K562 (cell line): ENCODE data around the gene TCIRG1. TPM values are rescaled to one million over a fixed set of nuclear protein-coding genes. Genes with fewer than 3 reads are reported as not detected.
A peak's percentile ranks its signal among the peaks of the same experiment; 100 is the strongest.

Source experiments
- CBFA2T2 ChIP-seq: fragments of 450-650 bp; conservative IDR thresholded peaks from 2 replicates; pipeline ENCODE4 v1.6.1; 2017; ENCODE audit warnings: mild to moderate bottlenecking
- ESRRA ChIP-seq: fragments of 450-650 bp; IDR thresholded peaks from 2 replicates; pipeline ENCODE4 v1.6.1; 2014; ENCODE audit warnings: low read depth, mild to moderate bottlenecking, moderate library complexity, borderline replicate concordance
- HMG20A ChIP-seq: fragments of 450-650 bp; formaldehyde crosslinking; conservative IDR thresholded peaks from 2 replicates; pipeline ENCODE4 v1.4.0; 2020; ENCODE audit warnings: mild to moderate bottlenecking, mixed read lengths
- MTA1 ChIP-seq: fragments of 450-650 bp; IDR thresholded peaks from 2 replicates; pipeline ENCODE4 v1.6.1; 2017; ENCODE audit warnings: borderline replicate concordance
- NCOA4 ChIP-seq: fragments of 450-650 bp; IDR thresholded peaks from 2 replicates; pipeline ENCODE4 v1.6.1; 2018; ENCODE audit warnings: mild to moderate bottlenecking; ENCODE audit not compliant: partially characterized antibody
- NR4A1 ChIP-seq, 2 experiments: fragments of 250-450 bp in 1 of 2; fragments of 450-650 bp in 1 of 2; sonication (Bioruptor Pico) in 1 of 2; IDR thresholded peaks; 2 replicates each; pipeline versions ENCODE4 v1.4.0 to v1.6.1; 2016 to 2020; ENCODE audit warnings: mild to moderate bottlenecking in 2 of 2, missing compliant biosample characterization in 1 of 2, missing genetic modification characterization in 1 of 2, moderate library complexity in 1 of 2
- OTX1 ChIP-seq: fragments of 450-650 bp; formaldehyde crosslinking; IDR thresholded peaks from 2 replicates; pipeline ENCODE4 v1.4.0; 2022; ENCODE audit warnings: mild to moderate bottlenecking
- PHB2 ChIP-seq: fragments of 450-650 bp; IDR thresholded peaks from 2 replicates; pipeline ENCODE4 v1.6.1; 2017; ENCODE audit warnings: low read depth
- PHF21A ChIP-seq: fragments of 450-650 bp; IDR thresholded peaks from 2 replicates; pipeline ENCODE4 v1.6.1; 2017; ENCODE audit warnings: low read depth, borderline replicate concordance
- RBFOX2 ChIP-seq: fragments of 200-400 bp; formaldehyde crosslinking; IDR thresholded peaks from 2 replicates; pipeline ENCODE4 v1.6.1; 2017; ENCODE audit warnings: low read depth, mild to moderate bottlenecking, low read length, moderate library complexity
- SAP30 ChIP-seq: fragments of 200-600 bp; sonication (generic); IDR thresholded peaks from 2 replicates; pipeline ENCODE4 v1.6.1; 2012; ENCODE audit warnings: borderline replicate concordance, low read depth, mild to moderate bottlenecking, moderate library complexity, low read length, control low read depth, inconsistent platforms; ENCODE audit not compliant: insufficient read depth, poor library complexity, severe bottlenecking
- SIRT6 ChIP-seq: IDR thresholded peaks from one replicate; pipeline ENCODE4 v1.6.1; 2012; ENCODE audit warnings: low read depth, mild to moderate bottlenecking, control low read depth, inconsistent platforms, low read length, moderate library complexity
- STAT5B ChIP-seq: fragments of 250-450 bp; sonication (Bioruptor Pico); IDR thresholded peaks from 2 replicates; pipeline ENCODE4 v1.8.0; 2021; ENCODE audit warnings: mild to moderate bottlenecking, inconsistent platforms
- TFAM ChIP-seq: fragments of 250-450 bp; sonication (Bioruptor Pico); conservative IDR thresholded peaks from 2 replicates; pipeline ENCODE4 v1.5.0; 2021; ENCODE audit warnings: mild to moderate bottlenecking, moderate library complexity
- TRIM28 ChIP-seq: fragments of 450-650 bp; IDR thresholded peaks from 2 replicates; pipeline ENCODE4 v1.6.1; 2017
- TSC22D4 ChIP-seq: fragments of 450-650 bp; IDR thresholded peaks from 2 replicates; pipeline ENCODE4 v1.6.1; 2016; ENCODE audit warnings: missing genetic modification characterization, missing biosample characterization, control low read depth
- ZNF121 ChIP-seq: sonication (generic); formaldehyde crosslinking; conservative IDR thresholded peaks from 2 replicates; pipeline ENCODE4 v1.8.0; 2022; ENCODE audit warnings: missing genetic modification reagents
- ZNF165 ChIP-seq: fragments of 250-450 bp; sonication (Bioruptor Pico); IDR thresholded peaks from 2 replicates; pipeline ENCODE4 v1.4.0; 2020; ENCODE audit warnings: borderline replicate concordance
- ZNF445 ChIP-seq: fragments of 250-450 bp; sonication (Bioruptor Pico); IDR thresholded peaks from 2 replicates; pipeline ENCODE4 v1.4.0; 2020; ENCODE audit warnings: low read depth, mild to moderate bottlenecking, moderate library complexity
- ZNF584 ChIP-seq: fragments of 200-800 bp; sonication (Bioruptor generic); IDR thresholded peaks from 2 replicates; pipeline ENCODE4 v1.6.1; 2016; ENCODE audit warnings: low read depth, mild to moderate bottlenecking, missing genetic modification characterization, missing compliant biosample characterization
- ZNF79 ChIP-seq: fragments of 250-450 bp; sonication (Bioruptor Pico); IDR thresholded peaks from 2 replicates; pipeline ENCODE4 v1.4.0; 2020; ENCODE audit warnings: low read depth, mild to moderate bottlenecking, moderate library complexity
- polyA plus RNA-seq, 8 experiments: library from polyadenylated mRNA; depleted of rRNA in 4 of 8; stranded (reverse) in 5 of 8; unstranded in 3 of 8; fragments of >200 nt; fragmentation: Nextera tagmentation in 2 of 8; fragmentation: Illumina TruSeq in 1 of 8; extraction: Ambion mirVana in 2 of 8; extraction: Trizol in 1 of 8; gene quantifications; 2 replicates each; pipeline versions ENCODE4 v1.2.1 to v1.2.3, GENCODE V29; 2011 to 2014; ENCODE audit warnings: inconsistent platforms in 1 of 8, missing spikeins in 1 of 8
- total RNA-seq, 7 experiments: library from RNA; depleted of rRNA in 6 of 7; stranded (reverse); fragments of >200 nt in 6 of 7; fragmentation: Illumina TruSeq in 2 of 7; extraction: Trizol in 2 of 7; gene quantifications; 2 replicates each; pipeline versions ENCODE4 v1.2.1 to v1.2.3, GENCODE V29; 2011 to 2021; ENCODE audit warnings: low replicate concordance in 1 of 7
- TF ChIP-seq, protein P1 (sequence below), 2 experiments: fragments of 450-650 bp in 1 of 2; IDR thresholded peaks; 2 replicates each; pipeline ENCODE4 v1.6.1; 2011 to 2017; ENCODE audit warnings: low read depth in 2 of 2, antibody characterized with exemption in 1 of 2, borderline replicate concordance in 1 of 2, low read length in 1 of 2, mild to moderate bottlenecking in 1 of 2, mixed read lengths in 1 of 2; ENCODE audit not compliant: control insufficient read depth in 1 of 2
- TF ChIP-seq, protein P2 (sequence below), 3 experiments: fragments of 200-800 bp in 1 of 3; sonication (Bioruptor generic) in 1 of 3; sonication (generic) in 1 of 3; formaldehyde crosslinking in 1 of 3; IDR thresholded peaks; 2 replicates each; pipeline versions ENCODE4 v1.6.1 to v1.8.0; 2016 to 2022; ENCODE audit warnings: mild to moderate bottlenecking in 2 of 3, missing compliant biosample characterization in 2 of 3, missing genetic modification characterization in 2 of 3, missing genetic modification reagents in 1 of 3

The TCIRG1 gene
- total and polyA plus RNA-seq, 9 of the 15 experiments (the other 6 are each of a cell fraction or from before 2014, with no cell fraction given) = 0.49 to 143 (median 24.4) TPM

DNA sequence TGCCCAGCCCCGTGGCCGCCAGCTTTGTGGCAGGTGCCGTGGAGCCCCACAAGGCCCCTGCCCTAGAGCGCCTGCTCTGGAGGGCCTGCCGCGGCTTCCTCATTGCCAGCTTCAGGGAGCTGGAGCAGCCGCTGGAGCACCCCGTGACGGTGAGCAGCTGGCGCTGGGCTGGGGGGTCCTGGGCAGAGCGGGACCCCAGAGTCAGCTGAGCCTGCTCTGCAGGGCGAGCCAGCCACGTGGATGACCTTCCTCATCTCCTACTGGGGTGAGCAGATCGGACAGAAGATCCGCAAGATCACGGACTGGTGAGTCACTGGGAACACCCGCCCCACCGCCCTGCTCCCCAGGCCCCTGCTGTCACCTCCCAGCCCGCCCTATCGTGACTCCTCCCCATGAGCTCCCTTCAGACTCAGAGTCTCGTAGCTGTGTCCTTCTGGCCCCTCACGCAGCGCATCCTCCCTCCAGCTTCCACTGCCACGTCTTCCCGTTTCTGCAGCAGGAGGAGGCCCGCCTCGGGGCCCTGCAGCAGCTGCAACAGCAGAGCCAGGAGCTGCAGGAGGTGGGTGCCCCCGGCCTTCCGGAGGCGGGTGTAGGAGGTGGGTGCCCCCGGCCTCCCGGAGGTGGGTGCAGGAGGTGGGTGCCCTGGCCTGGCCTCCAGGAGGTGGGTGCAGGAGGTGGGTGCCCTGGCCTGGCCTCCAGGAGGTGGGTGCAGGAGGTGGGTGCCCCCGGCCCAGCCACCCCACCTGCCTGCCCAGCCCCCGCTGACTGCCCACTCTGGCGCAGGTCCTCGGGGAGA is 4.7 kb downstream of the TCIRG1 start (continued):
- TF ChIP-seq, protein P1, sequence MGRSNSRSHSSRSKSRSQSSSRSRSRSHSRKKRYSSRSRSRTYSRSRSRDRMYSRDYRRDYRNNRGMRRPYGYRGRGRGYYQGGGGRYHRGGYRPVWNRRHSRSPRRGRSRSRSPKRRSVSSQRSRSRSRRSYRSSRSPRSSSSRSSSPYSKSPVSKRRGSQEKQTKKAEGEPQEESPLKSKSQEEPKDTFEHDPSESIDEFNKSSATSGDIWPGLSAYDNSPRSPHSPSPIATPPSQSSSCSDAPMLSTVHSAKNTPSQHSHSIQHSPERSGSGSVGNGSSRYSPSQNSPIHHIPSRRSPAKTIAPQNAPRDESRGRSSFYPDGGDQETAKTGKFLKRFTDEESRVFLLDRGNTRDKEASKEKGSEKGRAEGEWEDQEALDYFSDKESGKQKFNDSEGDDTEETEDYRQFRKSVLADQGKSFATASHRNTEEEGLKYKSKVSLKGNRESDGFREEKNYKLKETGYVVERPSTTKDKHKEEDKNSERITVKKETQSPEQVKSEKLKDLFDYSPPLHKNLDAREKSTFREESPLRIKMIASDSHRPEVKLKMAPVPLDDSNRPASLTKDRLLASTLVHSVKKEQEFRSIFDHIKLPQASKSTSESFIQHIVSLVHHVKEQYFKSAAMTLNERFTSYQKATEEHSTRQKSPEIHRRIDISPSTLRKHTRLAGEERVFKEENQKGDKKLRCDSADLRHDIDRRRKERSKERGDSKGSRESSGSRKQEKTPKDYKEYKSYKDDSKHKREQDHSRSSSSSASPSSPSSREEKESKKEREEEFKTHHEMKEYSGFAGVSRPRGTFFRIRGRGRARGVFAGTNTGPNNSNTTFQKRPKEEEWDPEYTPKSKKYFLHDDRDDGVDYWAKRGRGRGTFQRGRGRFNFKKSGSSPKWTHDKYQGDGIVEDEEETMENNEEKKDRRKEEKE (IDR thresholded peaks at IDR 0.05; ENCODE audit: borderline replicate concordance in 1 of 2, control insufficient read depth in 1 of 2, low read depth in 2 of 2, low read length in 1 of 2) = 0 out of 4 replicates have a peak, but pooled peaks of 1 of the 2 experiments have one; percentile 26
- TF ChIP-seq ZNF584 (CRISPR knock-in tag) (no peak), ZNF165 (CRISPR knock-in tag) (no peak), PHB2 (no peak), ZNF121 (CRISPR knock-in tag) (no peak), ZNF79 (CRISPR knock-in tag) (no peak), NCOA4 (no peak), RBFOX2 (peak; percentile 78), SIRT6 (no peak), CBFA2T2 (peak; percentile 26; the same call in 1 of the 2 replicates), PHF21A (peak; percentile 58; the same call in 1 of the 2 replicates), TFAM (no peak), OTX1 (CRISPR knock-in tag) (no peak), ZNF445 (CRISPR knock-in tag) (no peak), TRIM28 (no peak), NR4A1 (CRISPR knock-in tag; IDR thresholded peaks at IDR 0.05) (no peak), NR4A1 (tag; IDR thresholded peaks at IDR 0.05) (peak; percentile 90), STAT5B (no peak), SAP30 (peak; percentile 56), ESRRA (peak; percentile 63; the same call in 1 of the 2 replicates), HMG20A (no peak), MTA1 (0 out of 2 replicates have a peak, but pooled peaks have one; percentile 36), TSC22D4 (tag) (no peak)
- TF ChIP-seq, protein P2, sequence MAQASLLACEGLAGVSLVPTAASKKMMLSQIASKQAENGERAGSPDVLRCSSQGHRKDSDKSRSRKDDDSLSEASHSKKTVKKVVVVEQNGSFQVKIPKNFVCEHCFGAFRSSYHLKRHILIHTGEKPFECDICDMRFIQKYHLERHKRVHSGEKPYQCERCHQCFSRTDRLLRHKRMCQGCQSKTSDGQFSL (CRISPR knock-in tag; IDR thresholded peaks at IDR 0.05) = peak; percentile 49; the same call in 1 of the 2 replicates
- TF ChIP-seq, protein P2 (tag; IDR thresholded peaks at IDR 0.05) = peak in 1 of 2 experiments; percentile 16; a peak in 1 of 4 replicates
